HUDEP-2 (cell line): ENCODE data around the gene NUDT1.

Experiments
- DNase-seq, 76 experiments: peaks; one replicate each; lab custom pipeline; 2025; ENCODE audit not compliant: unreplicated experiment in 76 of 76; lab: John Stamatoyannopoulos, UW

NUDT1 gene

DNA sequence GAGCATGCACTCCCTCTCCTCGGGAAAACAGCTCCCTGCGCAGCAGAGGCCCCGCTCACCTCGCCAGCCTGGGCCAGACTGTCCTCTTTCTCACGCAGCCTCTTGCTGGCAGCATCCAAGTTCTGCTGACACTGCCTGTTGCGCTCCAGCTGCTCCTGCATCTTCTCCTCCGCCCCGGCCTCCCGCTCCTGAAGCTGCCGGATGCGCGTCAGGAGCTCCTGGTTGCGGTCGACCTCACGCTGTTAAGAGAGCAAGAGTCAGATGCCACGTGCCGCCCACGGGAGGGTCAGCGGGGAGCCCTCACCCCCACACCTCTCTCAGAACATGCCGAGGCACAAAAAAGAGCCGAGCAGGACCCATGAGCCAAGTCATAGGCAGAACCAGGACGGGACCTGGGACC, 19.5 kb upstream of the NUDT1 start:
- DNase-seq = no peak

DNA sequence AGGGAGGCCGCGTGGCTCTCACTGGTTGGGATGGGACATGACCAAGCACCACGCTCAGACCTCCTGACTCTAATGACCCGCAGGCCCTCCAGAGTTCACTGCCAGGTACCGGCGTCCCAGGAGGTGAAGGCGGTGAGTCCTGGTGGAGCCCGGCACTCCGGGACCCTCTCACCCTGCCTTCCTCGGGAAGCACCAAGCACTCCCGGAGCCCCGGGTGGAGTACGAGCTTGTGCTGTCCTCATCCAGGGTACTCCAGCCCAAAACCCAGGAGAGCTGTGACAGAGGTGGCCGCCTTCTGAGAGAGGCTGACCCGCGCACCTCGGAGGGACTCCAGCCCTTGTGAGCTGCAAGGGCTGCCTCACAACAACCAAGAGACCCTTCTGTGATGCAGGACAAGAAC, 18.7 kb upstream of the NUDT1 start:
- no peak for DNase-seq

DNA sequence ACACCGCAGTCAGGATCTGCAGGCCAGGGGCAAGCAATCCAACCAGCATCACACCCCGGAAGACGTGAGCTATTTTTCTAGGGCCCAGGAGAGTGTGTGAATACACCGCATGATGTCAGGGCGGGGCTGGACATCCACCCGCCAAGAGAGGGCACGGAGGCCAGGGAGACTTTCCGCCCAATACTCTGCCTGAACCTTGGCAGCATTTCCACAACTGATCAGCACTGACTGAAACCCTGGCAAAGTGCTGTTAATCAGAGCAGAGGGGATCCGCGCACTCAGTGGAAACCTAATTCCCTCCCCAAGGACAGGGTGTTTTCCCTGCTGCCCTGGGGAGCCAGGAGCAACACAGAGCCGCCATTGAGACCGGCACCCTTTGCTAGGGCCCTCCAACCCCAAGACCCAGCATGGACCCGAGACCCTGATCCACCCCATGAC, 17.5 kb upstream of the NUDT1 start:
- DNase-seq = no peak

DNA sequence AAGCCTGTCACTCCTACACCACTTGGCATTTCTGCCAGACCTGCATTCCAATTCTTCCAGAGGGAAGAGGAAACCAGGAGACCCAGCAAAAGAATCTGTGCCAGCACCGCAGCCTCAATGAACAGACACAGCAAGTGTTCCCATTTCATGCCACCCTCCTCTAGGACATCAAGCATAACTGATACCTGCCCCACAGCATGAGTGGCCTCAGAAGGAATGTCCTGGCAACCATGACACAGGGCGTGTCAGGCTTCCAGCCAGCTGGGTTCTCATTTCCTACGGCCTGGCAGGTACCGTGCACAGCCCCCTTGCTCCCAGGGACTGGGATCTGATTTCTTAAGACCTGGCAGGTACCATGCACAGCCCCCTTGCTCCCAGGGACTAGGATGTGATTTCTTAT, 17.1 kb upstream of the NUDT1 start:
- no peak for DNase-seq

DNA sequence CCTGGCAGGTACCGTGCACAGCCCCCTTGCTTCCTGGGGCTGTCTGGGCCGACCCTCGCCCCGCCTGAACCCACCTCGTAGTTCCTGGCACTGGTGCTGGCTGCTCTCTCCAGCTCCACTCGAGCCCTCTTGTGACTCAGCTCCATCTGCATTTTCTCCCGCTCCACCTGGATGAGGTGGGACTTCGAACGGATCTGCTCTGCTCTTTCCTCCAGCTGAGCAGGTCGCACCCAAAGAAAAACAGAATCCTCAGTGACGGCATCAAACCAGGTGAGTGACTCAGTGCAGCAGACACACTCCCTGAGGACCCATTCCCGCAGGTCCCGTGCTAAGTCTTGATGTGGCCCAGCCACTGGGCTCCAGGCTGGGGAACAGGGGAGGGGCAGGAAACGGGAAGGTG, 16.7 kb upstream of the NUDT1 start:
- no peak for DNase-seq

DNA sequence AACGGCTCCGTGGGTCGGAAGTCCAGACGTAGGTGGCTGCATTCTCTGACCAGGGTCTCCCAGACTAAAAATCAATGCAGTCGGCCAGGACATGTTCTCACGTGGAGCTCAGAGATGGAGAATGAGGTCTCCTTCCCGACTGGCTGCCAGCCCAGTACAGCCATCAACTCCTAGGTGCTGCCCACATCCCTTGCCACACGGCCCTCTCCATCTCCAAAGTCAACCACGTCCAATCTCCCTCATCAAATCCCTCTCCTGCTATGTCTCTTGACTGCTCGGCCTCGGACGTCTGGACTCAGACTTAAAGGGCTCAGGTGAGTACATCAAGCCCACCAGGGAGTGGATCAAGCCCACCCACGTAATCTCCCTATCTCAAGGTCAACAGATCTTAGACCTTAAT, 16.2 kb upstream of the NUDT1 start:
- no peak for DNase-seq

DNA sequence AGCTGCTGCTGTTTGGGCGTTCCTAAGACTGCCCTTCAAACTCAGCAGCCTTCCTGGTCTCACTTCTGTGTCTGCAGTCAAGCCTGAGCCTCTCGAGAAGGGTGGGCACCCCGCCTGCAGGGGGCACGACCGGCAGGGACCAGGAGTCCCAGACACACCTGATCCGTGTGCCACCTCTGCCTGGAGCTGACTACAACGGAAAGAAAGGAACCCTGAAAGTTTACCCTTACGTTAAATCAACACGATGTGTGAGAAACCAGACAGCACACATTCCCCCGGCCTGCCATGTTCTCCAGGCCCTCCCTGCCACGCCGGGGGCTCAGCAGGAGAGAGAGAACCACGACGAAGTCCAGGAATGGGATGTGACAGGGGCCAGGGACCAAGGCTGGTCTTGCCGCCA, 14.3 kb upstream of the NUDT1 start:
- DNase-seq = no peak

DNA sequence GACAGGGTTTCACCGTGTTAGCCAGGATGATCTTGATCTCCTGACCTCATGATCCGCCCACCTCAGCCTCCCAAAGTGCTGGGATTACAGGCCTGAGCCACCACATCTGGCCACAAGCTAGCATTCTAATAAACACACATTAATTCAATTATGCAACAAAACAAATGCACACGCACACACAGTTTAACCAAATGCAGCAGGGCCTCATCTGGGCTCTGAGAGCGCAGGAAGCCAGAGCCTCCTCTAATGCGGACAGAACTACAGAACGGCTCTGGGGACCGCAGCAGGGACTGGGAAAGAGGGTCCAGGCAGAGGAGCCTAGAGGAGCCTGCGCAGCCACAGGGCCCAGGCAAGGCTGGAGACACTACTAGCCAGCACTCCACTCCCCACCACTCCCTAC, 13.1 kb upstream of the NUDT1 start:
- DNase-seq = no peak

DNA sequence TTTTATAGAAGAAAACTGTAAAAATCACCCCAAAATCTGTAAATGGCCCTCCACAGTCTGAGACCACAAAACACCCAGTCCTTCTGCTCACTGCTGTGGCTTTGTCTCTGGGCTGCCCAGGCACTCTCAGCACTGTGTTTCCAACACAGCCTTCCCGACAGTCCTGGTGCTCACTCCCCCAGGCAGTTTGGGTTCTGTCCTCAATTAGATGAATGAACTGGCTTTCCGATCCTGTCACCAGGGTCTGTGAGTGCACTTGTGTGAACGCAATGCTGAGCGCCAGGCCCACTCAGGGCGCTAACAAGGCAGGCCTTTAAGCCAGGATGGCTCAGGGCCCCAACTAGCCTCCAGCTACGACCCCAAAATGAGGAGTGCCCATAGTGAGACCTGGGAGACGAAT, 12.6 kb upstream of the NUDT1 start:
- no peak for DNase-seq

DNA sequence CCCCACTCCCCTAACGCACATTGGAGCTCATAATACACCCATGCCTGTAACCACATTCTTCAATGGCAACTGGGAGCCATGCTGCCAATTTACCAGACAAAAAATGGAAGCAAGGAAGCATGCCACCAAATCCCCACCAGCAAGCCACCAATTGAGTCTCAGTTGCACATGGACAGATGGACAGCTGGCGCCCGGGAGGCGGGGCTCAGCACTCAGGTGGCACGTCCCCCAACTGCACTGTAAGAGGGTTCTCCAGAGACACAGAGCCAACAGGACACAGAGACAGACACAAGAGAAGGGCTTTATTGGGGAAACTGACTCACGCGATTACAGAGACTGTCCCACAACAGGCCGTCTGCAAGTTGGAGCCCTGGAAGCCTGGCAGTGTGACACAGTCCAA, 11.8 kb upstream of the NUDT1 start:
- DNase-seq = no peak

DNA sequence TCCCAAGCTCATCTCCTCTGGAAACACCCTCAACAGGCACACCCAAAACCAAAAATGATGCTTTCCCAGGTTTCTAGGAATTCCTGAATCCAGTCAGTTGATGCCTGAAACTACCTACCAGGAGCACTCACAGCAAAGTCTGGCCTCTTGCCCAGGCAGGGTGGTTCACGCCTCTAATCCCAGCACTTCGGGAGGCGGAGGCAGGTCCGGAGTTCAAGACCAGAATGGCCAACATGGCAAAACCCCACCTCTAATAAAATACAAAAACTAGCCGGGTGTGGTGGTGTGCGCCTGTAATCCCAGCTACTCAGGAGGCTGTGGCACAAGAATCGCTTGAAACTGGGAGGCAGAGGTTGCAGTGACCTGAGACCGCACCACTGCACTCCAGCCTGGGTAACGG, 11.1 kb upstream of the NUDT1 start:
- DNase-seq = no peak

DNA sequence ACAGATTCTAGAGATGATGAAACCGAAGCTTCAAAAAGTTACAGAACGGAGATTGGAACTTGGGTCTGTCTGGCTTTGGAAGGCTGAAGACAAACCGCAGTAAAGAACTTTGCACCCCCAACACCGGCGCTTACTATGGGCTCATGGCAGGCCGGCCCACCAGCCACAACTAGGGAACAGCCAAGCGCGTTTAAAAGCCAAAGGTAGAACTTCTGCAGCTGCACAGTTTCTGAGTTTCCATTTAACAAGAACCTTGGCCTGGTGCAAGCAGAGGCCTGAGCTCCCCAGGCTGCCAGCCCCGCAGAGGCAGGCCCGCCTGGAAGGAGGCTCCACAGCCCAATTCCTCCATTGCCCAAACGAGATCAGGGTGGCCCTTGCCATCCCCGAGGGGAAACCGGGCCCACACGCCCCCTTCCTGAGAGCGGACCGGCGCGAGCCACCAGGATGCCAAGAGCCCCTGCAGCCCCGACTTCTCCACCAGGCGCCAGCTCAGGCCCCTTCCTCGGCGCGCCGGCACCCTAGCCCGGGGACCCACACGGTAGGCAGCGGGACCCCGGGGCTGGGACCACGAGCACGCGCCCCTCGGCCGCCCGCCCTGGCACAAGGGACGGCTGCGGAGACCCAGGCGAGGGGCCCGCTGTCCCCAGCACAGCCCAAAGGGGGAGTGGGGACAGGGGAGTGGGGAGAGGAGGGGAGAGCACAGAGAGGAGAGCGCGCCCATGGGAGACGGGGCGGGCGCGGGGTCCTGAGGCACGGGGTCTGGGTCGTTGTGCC, 9.8 kb upstream of the NUDT1 start:
- DNase-seq = peak in 5 of 76 experiments; percentile 14 to 26 (median 21)

DNA sequence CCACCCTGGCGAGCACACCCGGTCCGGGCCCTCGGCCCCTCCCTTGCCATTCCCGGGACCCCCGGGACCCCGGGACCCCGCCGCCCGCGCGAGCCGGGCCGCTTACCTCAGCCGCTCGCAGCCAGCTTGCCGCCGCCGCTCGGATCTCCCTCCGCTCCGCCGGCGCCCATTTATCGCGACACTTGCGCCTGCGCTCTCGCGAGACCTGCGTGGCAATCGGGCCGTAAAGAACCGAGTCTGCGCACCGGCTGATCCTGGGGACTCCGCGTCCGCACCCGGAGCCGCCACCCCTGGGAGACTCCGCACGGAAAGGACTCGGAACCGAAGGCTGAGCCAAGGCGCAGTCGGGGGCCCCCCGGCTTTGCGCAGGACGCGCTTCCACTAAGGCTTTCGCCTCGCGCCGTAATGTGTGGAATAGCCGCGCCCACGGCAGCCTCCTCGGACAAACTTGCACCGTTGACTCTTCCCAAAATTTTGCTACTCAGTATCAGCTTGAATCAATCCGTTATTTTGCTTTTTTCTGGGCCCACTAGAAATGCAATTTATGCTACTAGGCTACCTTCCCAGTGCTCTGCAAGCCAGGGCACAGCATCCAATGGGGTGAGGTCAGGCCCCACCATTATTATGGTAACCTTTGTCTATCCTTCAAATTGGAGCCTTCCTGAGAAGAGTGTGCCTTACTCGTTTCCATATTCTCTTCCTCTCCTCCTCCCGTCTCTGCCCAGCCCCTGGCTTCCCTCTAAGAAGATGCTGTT, 9.1 kb upstream of the NUDT1 start, which contains the start of gene MAD1L1:
Gene MAD1L1, minus strand, starts transcription at position 180 of the 755 bp plus-strand sequence. CDS start 2,812 bp downstream, outside the sequence.
- peak in 73 of 76 experiments; percentile 8 to 89 (median 77) for DNase-seq

DNA sequence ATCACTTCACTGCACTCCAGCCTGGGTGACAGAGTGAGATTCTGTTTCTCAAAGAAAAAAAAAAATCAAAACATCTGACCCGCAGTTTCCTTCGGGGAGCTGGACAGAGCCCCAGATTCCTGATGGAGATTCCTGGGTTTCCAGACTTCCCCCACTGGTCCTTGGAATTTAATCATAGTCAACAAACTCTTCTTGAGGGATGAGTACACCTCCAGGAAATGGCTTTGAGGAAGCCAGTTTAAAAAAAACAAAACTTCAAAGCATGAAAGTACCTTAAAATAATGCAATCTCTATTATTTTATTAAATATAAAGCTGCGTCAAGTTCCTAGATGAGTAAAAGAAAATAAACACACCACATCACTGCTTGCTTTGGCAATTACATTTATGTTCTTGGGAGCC, 8.1 kb upstream of the NUDT1 start:
- no peak for DNase-seq

DNA sequence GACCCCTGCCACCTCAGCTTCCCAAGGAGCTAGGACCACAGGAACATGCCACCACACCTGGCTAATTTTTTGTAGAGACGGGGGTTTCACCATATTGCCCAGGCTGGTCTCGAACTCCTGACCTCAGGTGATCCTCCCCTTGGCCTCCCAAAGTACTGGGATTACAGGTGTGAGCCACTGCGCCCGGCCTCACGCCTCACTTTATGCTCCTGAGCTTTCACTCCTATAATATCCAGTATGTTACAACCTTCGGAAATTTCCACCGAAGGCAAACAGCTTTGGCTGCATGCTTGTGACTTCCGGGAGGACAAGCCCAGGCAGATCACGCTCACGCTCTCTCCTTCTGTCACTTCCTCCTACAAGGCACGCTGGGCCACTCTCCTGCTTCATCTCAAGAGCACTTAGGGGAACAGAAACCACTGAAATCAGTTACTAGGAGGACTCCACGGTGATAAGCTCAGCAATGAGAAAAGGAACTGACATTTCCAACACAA, 4.9 kb upstream of the NUDT1 start:
- DNase-seq = no peak

DNA sequence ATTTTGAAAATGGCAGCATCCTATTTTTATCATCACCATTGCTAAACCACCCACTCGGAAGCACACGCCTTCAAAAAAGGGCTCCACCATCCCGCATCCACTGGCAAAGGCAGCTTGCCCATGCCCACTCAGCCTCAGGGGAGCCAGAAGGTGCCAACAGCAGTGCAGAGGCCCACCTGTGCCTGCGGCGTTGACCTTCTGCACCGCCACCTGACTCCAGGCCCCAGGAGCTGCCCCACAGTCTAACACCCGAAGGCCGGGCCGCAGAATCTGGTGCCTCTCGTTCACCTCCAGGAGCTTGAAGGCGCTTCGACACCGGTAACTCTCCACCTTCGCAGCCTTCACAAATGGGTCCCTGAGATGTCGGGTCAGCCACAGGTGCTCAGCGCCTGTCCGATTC, 2.8 kb upstream of the NUDT1 start:
- DNase-seq = no peak

DNA sequence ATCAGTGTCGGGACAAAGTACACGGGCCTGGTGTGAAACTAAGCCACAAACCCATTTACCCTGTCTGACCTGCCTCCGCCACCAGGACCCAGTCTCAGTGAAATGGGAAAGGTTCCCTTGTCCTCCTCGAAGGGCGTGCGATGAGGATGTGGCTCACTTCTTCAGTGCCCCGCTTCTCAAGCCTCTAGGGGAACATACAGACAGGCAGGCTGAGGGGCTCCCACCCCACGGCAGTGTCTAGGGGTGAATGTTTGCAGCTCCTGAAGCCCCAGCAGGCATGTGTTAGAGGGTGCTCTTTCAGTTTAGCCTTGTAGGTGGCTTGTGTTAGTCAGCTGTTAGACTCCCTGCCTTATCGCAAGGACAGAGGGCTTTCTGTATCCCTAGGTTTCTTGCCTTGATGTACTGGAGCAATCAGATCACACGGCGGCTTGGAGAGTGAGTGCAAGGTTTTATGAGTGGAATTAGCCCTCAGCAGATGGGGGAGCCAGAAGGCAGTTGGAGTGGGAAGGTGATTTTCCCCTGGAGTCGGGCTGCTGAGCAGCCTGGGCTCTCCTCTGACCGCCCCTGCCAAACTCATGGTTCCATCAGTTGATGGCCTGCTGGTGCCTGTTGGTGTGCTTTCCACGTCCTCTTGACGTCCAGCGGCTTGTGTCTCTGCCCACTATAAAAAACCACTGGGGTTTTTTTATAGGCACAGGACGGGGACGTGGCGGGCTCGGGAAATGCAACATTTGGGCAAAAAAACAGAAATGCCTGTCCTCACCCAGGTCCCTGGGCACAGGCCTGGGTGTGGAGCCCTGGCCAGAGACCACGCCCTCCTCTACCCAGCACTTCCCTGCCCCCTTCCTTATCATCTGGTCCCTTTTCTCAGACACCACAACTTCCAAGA, 759 bp downstream of the NUDT1 start:
- peak in 62 of 76 experiments; percentile 8 to 83 (median 45) for DNase-seq

DNA sequence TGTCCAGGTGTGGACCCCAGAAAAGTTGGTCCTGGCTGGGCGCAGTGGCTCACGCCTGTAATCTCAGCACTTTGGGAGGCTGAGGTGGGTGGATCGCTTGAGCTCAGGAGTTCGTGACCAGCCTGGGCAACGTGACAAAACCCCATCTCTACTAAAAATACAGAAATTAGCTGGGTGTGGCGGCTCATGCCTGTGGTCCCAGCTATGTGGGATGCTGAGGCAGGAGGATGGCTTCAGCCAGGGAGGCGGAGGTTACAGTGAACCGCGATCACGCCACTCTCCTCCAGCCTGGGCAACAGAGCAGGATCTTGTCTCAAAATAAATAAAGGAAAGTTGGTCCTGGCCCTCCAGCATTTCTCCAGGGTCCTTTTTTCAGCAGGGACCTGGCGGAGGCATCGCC, 1.4 kb downstream of the NUDT1 start:
- peak in 31 of 76 experiments; percentile 7 to 78 (median 53) for DNase-seq

DNA sequence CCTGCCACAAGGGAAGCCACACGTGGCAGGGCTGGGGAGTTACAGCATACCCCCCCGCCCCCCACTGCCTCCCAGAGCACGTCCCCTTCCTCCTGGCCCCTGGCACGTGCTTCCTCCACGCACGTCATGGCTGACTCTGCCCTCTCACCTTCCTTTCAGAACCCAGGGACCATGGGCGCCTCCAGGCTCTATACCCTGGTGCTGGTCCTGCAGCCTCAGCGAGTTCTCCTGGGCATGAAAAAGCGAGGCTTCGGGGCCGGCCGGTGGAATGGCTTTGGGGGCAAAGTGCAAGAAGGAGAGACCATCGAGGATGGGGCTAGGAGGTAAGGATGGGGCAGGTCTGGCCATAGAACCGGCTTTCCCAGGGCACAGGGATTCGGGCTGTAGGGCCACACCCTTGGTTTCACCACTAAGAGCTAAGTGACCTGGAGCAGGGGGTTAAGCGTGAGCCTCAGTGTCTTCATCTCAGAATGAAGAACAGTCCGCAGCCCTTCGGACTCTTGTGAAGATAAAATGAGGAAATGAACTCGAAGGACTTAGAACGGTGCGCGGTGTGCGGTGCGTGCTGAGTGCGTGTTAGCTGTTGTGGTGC, 2.5 kb downstream of the NUDT1 start:
- DNase-seq = no peak

DNA sequence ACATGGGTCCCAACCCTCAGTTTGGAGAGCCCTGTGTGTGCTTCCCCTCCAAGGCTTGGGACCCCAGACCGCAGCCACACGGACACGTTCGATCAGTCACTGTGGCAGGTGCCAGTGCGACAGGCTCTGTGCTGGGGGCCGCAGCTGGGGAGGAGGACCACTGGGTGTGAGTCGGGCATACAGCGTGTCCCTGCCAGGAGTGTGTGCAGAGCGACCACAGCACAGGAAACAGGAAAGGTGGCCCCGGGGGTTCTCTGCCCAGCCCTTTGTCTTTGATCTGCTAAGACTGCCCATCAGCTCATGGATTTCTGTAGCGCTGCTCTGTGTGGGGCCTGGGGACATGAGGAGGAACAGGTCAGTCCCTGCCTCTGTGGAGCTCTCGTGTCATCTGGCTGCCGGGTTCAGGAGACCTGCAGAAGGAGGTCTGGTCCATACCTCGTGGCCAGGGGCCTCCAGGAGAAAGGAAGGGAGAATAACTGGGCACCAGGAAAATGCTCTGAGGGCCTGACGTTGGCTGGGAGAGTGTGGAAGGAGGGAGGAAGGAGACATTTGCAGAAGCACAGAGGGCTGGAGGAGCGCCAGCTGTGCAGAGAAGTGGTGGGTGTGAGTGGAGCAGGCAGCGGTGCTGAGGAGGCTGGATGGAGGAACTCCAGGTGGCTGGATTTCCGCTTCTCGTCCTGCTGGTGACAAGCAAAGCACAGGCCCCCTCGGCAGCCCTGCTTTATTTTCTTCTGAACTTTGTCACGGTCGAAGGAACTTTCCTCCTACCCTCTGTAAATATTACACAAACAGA, 4.1 kb downstream of the NUDT1 start:
- peak in 1 of 76 experiments; percentile 14 for DNase-seq
